Ovary (tissue), 9 donors: ENCODE measurements around the gene PAQR4. TPM values are rescaled to one million over a fixed set of nuclear protein-coding genes. Genes with fewer than 3 reads are reported as not detected.

Experiments
- DNase-seq, 5 donors: peaks; one replicate each; pipeline ENCODE4 v3.0.0-alpha.2; 2019 to 2020
- H3K27ac ChIP-seq, 2 donors: fragments of 200-600 bp; one replicate each; pipeline versions ENCODE4 v1.5.1 to v1.8.0; 2019 to 2022
- H3K27me3 ChIP-seq: fragments of 200-600 bp; one replicate; pipeline ENCODE4 v1.8.0; 2022
- H3K36me3 ChIP-seq: fragments of 200-600 bp; sonication (generic); one replicate; pipeline ENCODE4 v1.5.1; 2019
- H3K4me1 ChIP-seq: one replicate; pipeline ENCODE4 v1.8.1; 2013; ENCODE audit warnings: mild to moderate bottlenecking, moderate library complexity; ENCODE audit not compliant: insufficient read depth
- H3K4me3 ChIP-seq: fragments of 200-600 bp; sonication (generic); one replicate; pipeline ENCODE4 v1.5.1; 2017
- H3K9me3 ChIP-seq, 2 donors: fragments of 200-600 bp in 1 of 2; sonication (generic) in 1 of 2; one replicate each; pipeline versions ENCODE4 v1.5.1 to v1.8.1; 2013 to 2019; ENCODE audit warnings: mild to moderate bottlenecking in 1 of 2, moderate library complexity in 1 of 2
- CTCF ChIP-seq, 3 donors: fragments of 450-650 bp in 2 of 3; fragments of 200-600 bp in 1 of 3; IDR thresholded peaks; one replicate each; pipeline versions ENCODE4 v1.5.1 to v1.8.0; 2016 to 2022; ENCODE audit warnings: antibody characterized with exemption in 3 of 3, mild to moderate bottlenecking in 1 of 3
- EP300 ChIP-seq: sonication (generic); formaldehyde crosslinking; IDR thresholded peaks from one replicate; pipeline ENCODE4 v1.6.1; 2017; ENCODE audit warnings: antibody characterized with exemption
- POLR2A ChIP-seq: fragments of 450-650 bp; IDR thresholded peaks from one replicate; pipeline ENCODE4 v1.6.1; 2017; ENCODE audit warnings: antibody characterized with exemption, mild to moderate bottlenecking, moderate library complexity
- WGBS, 3 donors: extraction: QIAGEN DNeasy Blood & Tissue Kit in 1 of 3; methylation state at CpG; one replicate each; pipeline versions ENCODE4 v1.1.5 to v1.1.7; 2013 to 2017; 5-methylcytosine and 5-hydroxymethylcytosine counted together
- intact Hi-C, 4 donors: fragments of 100-400 bp; cut with DNase I; formaldehyde crosslinking; loops; one replicate each; pipeline versions ENCODE4 v1.11.0 to v1.15.1; 2022 to 2023
- polyA plus RNA-seq, 2 donors: library from polyadenylated mRNA; stranded (reverse); fragments of 200-250 nt in 1 of 2; fragments of 350-450 nt in 1 of 2; fragmentation: Illumina TruSeq in 1 of 2; extraction: RNeasy Lipid Tissue Mini Kit (QIAGEN cat#74804) in 1 of 2; gene quantifications; one replicate each; pipeline ENCODE4 v1.2.3, GENCODE V29; 2013 to 2014
- total RNA-seq, 7 donors: library from RNA; depleted of rRNA in 2 of 7; stranded (reverse); fragments of >200 nt in 2 of 7; fragmentation: NEBNext Ultra II Directional in 3 of 7; extraction: Animal tissue kit (Norgen Biotek cat#: 25700) in 3 of 7; gene quantifications; one replicate each; pipeline versions ENCODE4 v1.1.0 to v1.2.4, GENCODE V29; 2016 to 2023
- donor health status: DM: no; HTN: no; CAD: no; lungs with moderate emphysema.
- donor health status: DM: no; HTN: no; CAD: no.
- donor health status: Bipolar disorder and iron deficiency.
- donor health status: DM: yes; HTN: yes; CAD: no.
- donor health status: DM: no; HTN: no; CAD: no.
- donor health status: DM: yes; HTN: yes; CAD: no.

The PAQR4 gene
- total and polyA plus RNA-seq, 9 donors, result 0.30 to 5.7 (median 1.5) TPM

- 53 to 58% (median 53%) methylated on average over 13 of the region's 13 CpGs for WGBS, 3 donors
- DNase-seq, result no peak
- H3K9me3 ChIP-seq, result no peaks in the 10 kb centered on the region
- no peak overlapping the region for H3K27ac ChIP-seq
- H3K4me1 ChIP-seq, result no peaks in the 10 kb centered on the region
- no peaks in the 10 kb centered on the region for H3K36me3 ChIP-seq
- intact Hi-C loops, result no loop called here
- TF ChIP-seq POLR2A (no peak), EP300 (no peak), CTCF (IDR thresholded peaks at IDR 0.05) (no peak)
- H3K27me3 ChIP-seq, result peaks cover 8% of the 10 kb centered on the region
- no peak overlapping the region for H3K4me3 ChIP-seq
Measured at GRCh38 chr16:3007059-3007956, 38.2 kb downstream of the PAQR4 start.

- Histone ChIP-seq H3K36me3 (no peaks in the 10 kb centered on the region), H3K27ac (no peak overlapping the region), H3K9me3 (no peaks in the 10 kb centered on the region), H3K4me1 (no peaks in the 10 kb centered on the region), H3K27me3 (peaks cover 8% of the 10 kb centered on the region), H3K4me3 (no peak overlapping the region)
- TF ChIP-seq CTCF (IDR thresholded peaks at IDR 0.05) (no peak), EP300 (no peak), POLR2A (no peak)
- no peak for DNase-seq
- WGBS, 3 donors, result 21 to 34% (median 33%) methylated on average over 17 of the region's 17 CpGs
- intact Hi-C loops, result no loop called here
Measured at GRCh38 chr16:3007957-3008689, 39.0 kb downstream of the PAQR4 start.

DNA sequence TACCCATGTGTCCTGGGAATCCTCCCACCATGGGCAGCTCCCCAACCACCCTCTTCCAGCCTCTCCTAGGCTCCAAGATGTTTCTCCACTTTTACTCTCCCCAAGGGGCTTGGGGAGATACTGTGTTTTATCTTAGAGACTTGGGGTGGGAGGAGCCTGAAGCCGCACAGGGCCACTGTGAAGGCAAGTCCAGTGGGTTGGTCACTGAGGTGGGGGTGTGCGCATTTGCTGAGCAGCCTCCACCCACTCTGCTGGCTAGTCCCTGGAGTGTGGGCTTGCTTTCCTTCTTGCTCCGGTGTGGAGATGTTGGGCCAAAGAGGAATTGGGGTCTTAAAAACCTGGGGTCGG is 39.5 kb downstream of the PAQR4 start:
- no peak overlapping the region for H3K27ac ChIP-seq
- TF ChIP-seq POLR2A (no peak), EP300 (no peak), CTCF (IDR thresholded peaks at IDR 0.05) (no peak)
- H3K9me3 ChIP-seq, result no peaks in the 10 kb centered on the region
- intact Hi-C loops, result no loop called here
- 24 to 53% (median 50%) methylated on average over 4 of the region's 4 CpGs for WGBS, 3 donors
- no peak overlapping the region for H3K4me3 ChIP-seq
- peaks cover 8% of the 10 kb centered on the region for H3K27me3 ChIP-seq
- H3K36me3 ChIP-seq, result no peaks in the 10 kb centered on the region
- H3K4me1 ChIP-seq, result no peaks in the 10 kb centered on the region
- no peak for DNase-seq

GRCh38 chr16:3009568-3010390 is 40.6 kb downstream of the PAQR4 start:
- no peak for DNase-seq
- Histone ChIP-seq H3K4me1 (no peaks in the 10 kb centered on the region), H3K4me3 (no peak overlapping the region), H3K27ac (no peak overlapping the region), H3K27me3 (peaks cover 8% of the 10 kb centered on the region), H3K36me3 (no peaks in the 10 kb centered on the region), H3K9me3 (no peaks in the 10 kb centered on the region)
- TF ChIP-seq CTCF (IDR thresholded peaks at IDR 0.05) (no peak), POLR2A (no peak), EP300 (no peak)
- WGBS, 3 donors, result 30 to 35% (median 30%) methylated on average over 21 of the region's 21 CpGs
- intact Hi-C loops, result no loop called here
